Measurements from ENCODE around the gene FBXW9. TPM values are rescaled to one million over a fixed set of nuclear protein-coding genes. Genes with fewer than 3 reads are reported as not detected.

Gene FBXW9
- total and polyA plus RNA-seq, 10 donors, result 1.7 to 7.4 (median 4.3) TPM

- H3K27ac ChIP-seq, result no peak overlapping the region
- H3K4me3 ChIP-seq, result no peak overlapping the region
- 89 to 95% (median 92%) methylated on average over 14 to 16 of the region's 16 CpGs for WGBS, 5 donors
- TF ChIP-seq POLR2A (IDR thresholded peaks at IDR 0.05), result no peak
- no peak for TF ChIP-seq CTCF (IDR thresholded peaks at IDR 0.05 in 8 of 11, conservative IDR thresholded peaks at IDR 0.05 in 3 of 11)
- no peak for TF ChIP-seq POLR2AphosphoS5 (IDR thresholded peaks at IDR 0.05)
- no peaks in the 10 kb centered on the region for H3K27me3 ChIP-seq (replicated peaks in 1 of 7)
- no peak for DNase-seq
- peaks cover 0 to 12% (median 0%) of the 10 kb centered on the region in 6 donors for H3K36me3 ChIP-seq
- H3K9me3 ChIP-seq, result no peaks in the 10 kb centered on the region
- H3K4me1 ChIP-seq, result peaks cover 8 to 38% (median 22%) of the 10 kb centered on the region in 6 donors
- intact Hi-C loops (cut with DNase I; ENCODE audit: low total_unique reads), result no loop called here
These were observed 1.8 kb downstream of the FBXW9 start for GRCh38 chr19:12694641-12695040.

- Histone ChIP-seq H3K9me3 (no peaks in the 10 kb centered on the region), H3K27ac (no peak overlapping the region), H3K27me3 (replicated peaks in 1 of 7) (no peaks in the 10 kb centered on the region), H3K36me3 (peaks cover 0 to 6% (median 0%) of the 10 kb centered on the region in 6 donors), H3K4me3 (no peak overlapping the region), H3K4me1 (peaks cover 8 to 31% (median 22%) of the 10 kb centered on the region in 6 donors)
- intact Hi-C loops (cut with DNase I; ENCODE audit: low total_unique reads), result no loop called here
- DNase-seq, result no peak
- TF ChIP-seq POLR2AphosphoS5 (IDR thresholded peaks at IDR 0.05), result no peak
- 88 to 92% (median 89%) methylated on average over 4 to 5 of the region's 5 CpGs for WGBS, 5 donors
These were observed 3.5 kb downstream of the FBXW9 start for GRCh38 chr19:12692960-12693359.

- intact Hi-C loops (cut with DNase I; ENCODE audit: low total_unique reads), result no loop called here
- Histone ChIP-seq H3K27me3 (replicated peaks in 1 of 7) (no peaks in the 10 kb centered on the region), H3K36me3 (peaks cover 0 to 6% (median 0%) of the 10 kb centered on the region in 6 donors), H3K27ac (no peak overlapping the region), H3K9me3 (no peaks in the 10 kb centered on the region), H3K4me1 (peaks cover 0 to under 1% (median 0%) of the 10 kb centered on the region in 6 donors), H3K4me3 (no peak overlapping the region)
- WGBS, 5 donors, result 48 to 61% (median 56%) methylated on average over 11 to 26 of the region's 26 CpGs
- peak; percentile 66 for DNase-seq
- TF ChIP-seq POLR2AphosphoS5 (IDR thresholded peaks at IDR 0.05) (no peak), POLR2A (IDR thresholded peaks at IDR 0.05) (no peak), CTCF (IDR thresholded peaks at IDR 0.05 in 8 of 11, conservative IDR thresholded peaks at IDR 0.05 in 3 of 11) (no peak)
These were observed 6.7 kb downstream of the FBXW9 start for GRCh38 chr19:12689581-12690216.

- no peak for TF ChIP-seq POLR2AphosphoS5 (IDR thresholded peaks at IDR 0.05)
- no peak for TF ChIP-seq CTCF (IDR thresholded peaks at IDR 0.05 in 8 of 11, conservative IDR thresholded peaks at IDR 0.05 in 3 of 11)
- no peak for TF ChIP-seq POLR2A (IDR thresholded peaks at IDR 0.05)
- H3K36me3 ChIP-seq, result peaks cover 0 to 6% (median 0%) of the 10 kb centered on the region in 6 donors
- no peaks in the 10 kb centered on the region for H3K9me3 ChIP-seq
- intact Hi-C loops (cut with DNase I; ENCODE audit: low total_unique reads), result no loop called here
- WGBS, 5 donors, result 66 to 93% (median 82%) methylated on average over 11 to 12 of the region's 12 CpGs
- H3K27me3 ChIP-seq (replicated peaks in 1 of 7), result no peaks in the 10 kb centered on the region
- DNase-seq, result peak; percentile 62
- H3K4me3 ChIP-seq, result no peak overlapping the region
- no peaks in the 10 kb centered on the region for H3K4me1 ChIP-seq
- no peak overlapping the region for H3K27ac ChIP-seq
These were observed 7.4 kb downstream of the FBXW9 start for GRCh38 chr19:12689012-12689411.
